ENCODE results near the gene YDJC. TPM values are rescaled to one million over a fixed set of nuclear protein-coding genes. Genes with fewer than 3 reads are reported as not detected.
A peak's percentile ranks its signal among the peaks of the same experiment; 100 is the strongest.

Gene YDJC
- total and polyA plus RNA-seq, 2 of the 13 experiments (the other 11 are each of a cell fraction or from before 2014, with no cell fraction given): 15.3 to 32.0 TPM

- TF ChIP-seq CTCF (CRISPR knock-in tag; IDR thresholded peaks at IDR 0.05) (peak; percentile 82), SIN3B (IDR thresholded peaks at IDR 0.05; ENCODE audit: low read length) (0 out of 2 replicates have a peak, but pooled peaks have one; percentile 36), XRCC5 (optimal IDR thresholded peaks at IDR 0.05; ENCODE audit: low read length) (peak; percentile 20), ZXDC (CRISPR knock-in tag; IDR thresholded peaks at IDR 0.05) (no peak), SOX6 (IDR thresholded peaks at IDR 0.05) (no peak), SOX6 (CRISPR knock-in tag; IDR thresholded peaks at IDR 0.05) (peak; percentile 46; the same call in 1 of the 2 replicates), TFAP4 (IDR thresholded peaks at IDR 0.05; ENCODE audit: borderline replicate concordance, low read depth) (no peak), STAG1 (CRISPR knock-in tag; IDR thresholded peaks at IDR 0.05) (peak; percentile 71), NONO (IDR thresholded peaks at IDR 0.05) (no peak), NONO (CRISPR knock-in tag; conservative IDR thresholded peaks at IDR 0.05) (no peak; the same call in 1 of the 2 replicates), ZBTB37 (CRISPR knock-in tag; IDR thresholded peaks at IDR 0.05) (0 out of 2 replicates have a peak, but pooled peaks have one; percentile 28), IRF1 (CRISPR knock-in tag; IDR thresholded peaks at IDR 0.05; ENCODE audit: low read depth) (no peak), GATAD2A (CRISPR knock-in tag; IDR thresholded peaks at IDR 0.05) (0 out of 2 replicates have a peak, but pooled peaks have one; percentile 11), ZNF275 (CRISPR knock-in tag; IDR thresholded peaks at IDR 0.05; ENCODE audit: borderline replicate concordance) (no peak), ZNF563 (CRISPR knock-in tag; IDR thresholded peaks at IDR 0.05) (no peak), GATAD1 (CRISPR knock-in tag; IDR thresholded peaks at IDR 0.05) (peak; percentile 9; the same call in 1 of the 2 replicates), NFKB2 (CRISPR knock-in tag; IDR thresholded peaks at IDR 0.05; ENCODE audit: borderline replicate concordance) (no peak), ATF3 (CRISPR knock-in tag; IDR thresholded peaks at IDR 0.05) (no peak), RBM39 (IDR thresholded peaks at IDR 0.05; ENCODE audit: low read depth, low read length, poor library complexity, severe bottlenecking) (no peak), ZNF746 (CRISPR knock-in tag; IDR thresholded peaks at IDR 0.05) (0 out of 2 replicates have a peak, but pooled peaks have one; percentile 37)
Measured at GRCh38 chr22:21641417-21641788, 11.6 kb upstream of the YDJC start (continued).
